H1 (cell line): ENCODE measurements around the gene RBM19. TPM values are rescaled to one million over a fixed set of nuclear protein-coding genes. Genes with fewer than 3 reads are reported as not detected.

Experiments used
- BACH1 ChIP-seq: IDR thresholded peaks from 2 replicates; pipeline ENCODE4 v1.6.1; 2012; ENCODE audit warnings: low read length, improper control_type of control experiment
- CEBPB ChIP-seq: IDR thresholded peaks from 2 replicates; pipeline ENCODE4 v1.6.1; 2012; ENCODE audit warnings: low read depth, low read length
- GABPA ChIP-seq: IDR thresholded peaks from 2 replicates; pipeline ENCODE4 v1.6.1; 2011; ENCODE audit warnings: mild to moderate bottlenecking, low read length, moderate library complexity, borderline replicate concordance; ENCODE audit not compliant: insufficient read depth
- HDAC6 ChIP-seq: IDR thresholded peaks from one replicate; pipeline ENCODE4 v1.7.1; 2012; ENCODE audit warnings: low read depth, mild to moderate bottlenecking, inconsistent platforms, low read length, moderate library complexity
- KDM1A ChIP-seq: fragments of 200-600, 300-600 bp; sonication (generic); IDR thresholded peaks from 2 replicates; pipeline ENCODE4 v1.7.1; 2016; ENCODE audit warnings: mild to moderate bottlenecking, low read length, borderline replicate concordance
- MAFK ChIP-seq: IDR thresholded peaks from 2 replicates; pipeline ENCODE4 v1.6.1; 2012; ENCODE audit warnings: low read depth, mild to moderate bottlenecking, improper control_type of control experiment, low read length
- RXRA ChIP-seq: IDR thresholded peaks from 2 replicates; pipeline ENCODE4 v1.6.1; 2011; ENCODE audit warnings: low read depth, mild to moderate bottlenecking, low read length, moderate library complexity; ENCODE audit not compliant: insufficient read depth
- SP1 ChIP-seq: IDR thresholded peaks from 2 replicates; pipeline ENCODE4 v1.6.1; 2011; ENCODE audit warnings: low read depth, low read length
- TEAD4 ChIP-seq: IDR thresholded peaks from 2 replicates; pipeline ENCODE4 v1.6.1; 2012; ENCODE audit warnings: low read depth, low read length, inconsistent platforms, mixed read lengths
- polyA plus RNA-seq, 7 experiments: library from polyadenylated mRNA; depleted of rRNA in 3 of 7; stranded (reverse) in 5 of 7; unstranded in 2 of 7; fragments of >200 nt in 5 of 7; fragments of 200-250 nt in 2 of 7; gene quantifications; 1 replicate in 5 of 7; 2 replicates in 1 of 7; 4 replicates in 1 of 7; pipeline versions ENCODE4 v1.2.1 to v1.2.3, GENCODE V29; 2011 to 2013; ENCODE audit warnings: missing spikeins in 2 of 7, mixed read lengths in 2 of 7
- total RNA-seq: library from RNA; stranded (reverse); fragmentation: NEBNext Ultra II Directional; extraction: Animal tissue kit (Norgen Biotek cat#: 25700); gene quantifications from 2 replicates; pipeline ENCODE4 v1.2.1, GENCODE V29; 2021
- TF ChIP-seq, protein P1 (sequence below): IDR thresholded peaks from 2 replicates; pipeline ENCODE4 v1.6.1; 2012; ENCODE audit warnings: low read length, inconsistent platforms
- TF ChIP-seq, protein P2 (sequence below), 3 experiments: IDR thresholded peaks; 1 replicate in 2 of 3; 2 replicates in 1 of 3; pipeline versions ENCODE4 v1.5.1 to v1.6.1; 2011; ENCODE audit warnings: low read length in 3 of 3, mild to moderate bottlenecking in 3 of 3, inconsistent platforms in 2 of 3, low read depth in 1 of 3, moderate library complexity in 1 of 3; ENCODE audit not compliant: insufficient read depth in 1 of 3; ENCODE audit errors: control extremely low read depth in 1 of 3

Gene RBM19
- total and polyA plus RNA-seq, 2 of the 8 experiments (the other 6 are each of a cell fraction or from before 2014, with no cell fraction given) = 23.4 to 61.9 TPM

DNA sequence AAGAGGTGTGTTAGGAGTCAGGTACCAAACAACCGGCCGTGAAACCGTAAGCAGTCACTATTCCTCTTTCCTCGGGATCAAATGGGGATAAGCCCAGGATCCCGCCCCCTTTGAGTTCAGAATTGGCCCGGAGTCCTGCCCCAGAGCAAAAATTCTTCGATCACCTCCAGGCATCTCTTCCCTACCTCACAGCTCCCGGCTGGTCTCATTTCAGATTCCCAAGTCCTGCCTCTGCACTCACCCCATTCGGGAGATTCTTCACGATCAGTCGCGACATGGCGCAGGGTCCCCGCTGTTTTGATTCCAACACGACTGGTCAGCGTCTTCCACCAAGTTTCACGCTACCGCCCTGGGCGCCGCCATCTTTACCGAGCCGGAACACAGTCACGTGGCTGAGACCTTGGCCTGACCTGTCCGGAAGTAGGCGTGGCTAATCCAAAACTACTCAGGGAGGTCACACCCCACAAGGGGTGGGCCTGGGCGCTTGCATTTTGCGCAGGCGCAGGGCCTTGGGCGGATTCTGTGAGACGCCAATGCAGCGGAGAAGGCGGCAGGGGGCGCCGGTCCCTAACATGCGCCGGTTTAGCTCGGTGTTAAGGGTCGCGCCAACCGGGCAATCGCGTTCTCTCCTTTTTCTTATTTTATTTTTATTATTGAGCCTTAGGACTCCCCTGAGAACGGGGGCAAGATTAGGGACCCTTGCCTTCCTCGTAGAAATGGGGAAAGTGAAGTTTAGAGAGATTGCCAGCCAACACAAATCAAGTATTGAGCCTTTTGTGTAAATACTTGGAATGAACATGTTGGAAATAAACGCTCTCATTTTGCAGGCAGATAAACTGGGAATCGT lies at the start of gene RBM19 (continued):
- TF ChIP-seq BACH1 (peak; percentile 74), CEBPB (no peak), KDM1A (no peak), SP1 (0 out of 2 replicates have a peak, but pooled peaks have one; percentile 59), HDAC6 (no peak), TEAD4 (0 out of 2 replicates have a peak, but pooled peaks have one; percentile 21), MAFK (no peak), RXRA (no peak), GABPA (no peak)
- TF ChIP-seq, protein P1, sequence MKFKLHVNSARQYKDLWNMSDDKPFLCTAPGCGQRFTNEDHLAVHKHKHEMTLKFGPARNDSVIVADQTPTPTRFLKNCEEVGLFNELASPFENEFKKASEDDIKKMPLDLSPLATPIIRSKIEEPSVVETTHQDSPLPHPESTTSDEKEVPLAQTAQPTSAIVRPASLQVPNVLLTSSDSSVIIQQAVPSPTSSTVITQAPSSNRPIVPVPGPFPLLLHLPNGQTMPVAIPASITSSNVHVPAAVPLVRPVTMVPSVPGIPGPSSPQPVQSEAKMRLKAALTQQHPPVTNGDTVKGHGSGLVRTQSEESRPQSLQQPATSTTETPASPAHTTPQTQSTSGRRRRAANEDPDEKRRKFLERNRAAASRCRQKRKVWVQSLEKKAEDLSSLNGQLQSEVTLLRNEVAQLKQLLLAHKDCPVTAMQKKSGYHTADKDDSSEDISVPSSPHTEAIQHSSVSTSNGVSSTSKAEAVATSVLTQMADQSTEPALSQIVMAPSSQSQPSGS = no peak
- TF ChIP-seq, protein P2, sequence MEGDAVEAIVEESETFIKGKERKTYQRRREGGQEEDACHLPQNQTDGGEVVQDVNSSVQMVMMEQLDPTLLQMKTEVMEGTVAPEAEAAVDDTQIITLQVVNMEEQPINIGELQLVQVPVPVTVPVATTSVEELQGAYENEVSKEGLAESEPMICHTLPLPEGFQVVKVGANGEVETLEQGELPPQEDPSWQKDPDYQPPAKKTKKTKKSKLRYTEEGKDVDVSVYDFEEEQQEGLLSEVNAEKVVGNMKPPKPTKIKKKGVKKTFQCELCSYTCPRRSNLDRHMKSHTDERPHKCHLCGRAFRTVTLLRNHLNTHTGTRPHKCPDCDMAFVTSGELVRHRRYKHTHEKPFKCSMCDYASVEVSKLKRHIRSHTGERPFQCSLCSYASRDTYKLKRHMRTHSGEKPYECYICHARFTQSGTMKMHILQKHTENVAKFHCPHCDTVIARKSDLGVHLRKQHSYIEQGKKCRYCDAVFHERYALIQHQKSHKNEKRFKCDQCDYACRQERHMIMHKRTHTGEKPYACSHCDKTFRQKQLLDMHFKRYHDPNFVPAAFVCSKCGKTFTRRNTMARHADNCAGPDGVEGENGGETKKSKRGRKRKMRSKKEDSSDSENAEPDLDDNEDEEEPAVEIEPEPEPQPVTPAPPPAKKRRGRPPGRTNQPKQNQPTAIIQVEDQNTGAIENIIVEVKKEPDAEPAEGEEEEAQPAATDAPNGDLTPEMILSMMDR (IDR thresholded peaks at IDR 0.05; ENCODE audit: control extremely low read depth in 1 of 3, insufficient read depth in 1 of 3, low read depth in 1 of 3, low read length in 3 of 3) = peak; percentile 67 to 85 (median 82)
